Anterior cingulate cortex (tissue), 58 donors: Measurements from ENCODE around the gene KCNJ18.
"Not testable (repeated sequence)": the region's sequence is repeated elsewhere in the genome, so short reads cannot be mapped to it uniquely, and the experiment has no call there.

Experiments
- DNase-seq, 58 donors: peaks; one replicate each; lab custom pipeline; 2025; lab: John Stamatoyannopoulos, UW

Gene KCNJ18

GRCh38 chr17:21749696-21750531 lies 57.6 kb downstream of the KCNJ18 start:
- DNase-seq: not testable (repeated sequence)

DNA sequence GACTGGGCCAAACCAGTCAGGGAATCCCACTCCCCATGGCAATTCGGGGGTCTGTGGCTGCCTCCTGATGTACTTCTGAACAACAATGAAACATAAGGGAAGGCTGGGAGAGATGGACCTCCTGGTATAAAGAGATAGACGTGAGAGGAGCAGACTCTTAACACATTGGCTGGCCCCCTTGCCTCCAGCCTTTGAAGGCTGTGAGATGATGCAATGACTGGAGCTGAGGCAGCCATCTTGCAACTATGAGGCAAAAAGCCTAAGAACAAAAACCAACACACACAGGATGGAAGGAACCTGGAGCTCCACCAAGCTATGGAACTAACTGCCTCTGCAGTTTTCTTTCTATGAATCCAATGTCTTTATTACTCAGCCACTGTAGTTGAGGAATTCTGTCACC lies 58.8 kb downstream of the KCNJ18 start:
- DNase-seq: not testable (repeated sequence)
